HL-60/S4 treated with phorbol 12-myristate 13-acetate at 8.2 ng/mL for 4 days and 3 days (cell line): Measurements from ENCODE around the gene WTAP.
"Not testable (repeated sequence)": the region's sequence is repeated elsewhere in the genome, so short reads cannot be mapped to it uniquely, and the experiment has no call there.

Experiments
- in situ Hi-C: fragments of 300-500 bp; cut with MboI; formaldehyde crosslinking; loops from 2 replicates; pipeline ENCODE4 v1.15.0; 2022; ENCODE audit warnings: low sequenced_read_pairs

Gene WTAP

GRCh38 chr6:159760602-159761057 lies 33.3 kb downstream of the WTAP start:
- in situ Hi-C loops, result no loop called here

GRCh38 chr6:159761129-159761872 lies 34.0 kb downstream of the WTAP start:
- in situ Hi-C loops, result no loop called here

- in situ Hi-C loops, result no loop called here
Observed at GRCh38 chr6:159761873-159762680, 34.8 kb downstream of the WTAP start, which contains the start of gene ACAT2. Gene ACAT2 (plus strand): TSS chr6:159762045. CDS start chr6:159762088, 43 bp downstream.

- in situ Hi-C loops, result no loop called here
Observed at GRCh38 chr6:159762681-159763293, 35.5 kb downstream of the WTAP start.

- in situ Hi-C loops, result no loop called here
Observed at GRCh38 chr6:159766906-159767305, 39.6 kb downstream of the WTAP start.

GRCh38 chr6:159769470-159769869 lies 42.2 kb downstream of the WTAP start:
- in situ Hi-C loops, result no loop called here

- in situ Hi-C loops, result no loop called here
Observed at GRCh38 chr6:159772196-159772595, 44.9 kb downstream of the WTAP start.

- in situ Hi-C loops, result no loop called here
Observed at GRCh38 chr6:159777240-159777904, 50.1 kb downstream of the WTAP start.

- in situ Hi-C loops, result no loop called here
Observed at GRCh38 chr6:159778131-159778530, 50.8 kb downstream of the WTAP start.

GRCh38 chr6:159778542-159779103 lies 51.3 kb downstream of the WTAP start:
- in situ Hi-C loops, result no loop called here

- in situ Hi-C loops, result no loop called here
Observed at GRCh38 chr6:159788276-159788675, 61.0 kb downstream of the WTAP start.

GRCh38 chr6:159788753-159789376 lies 61.6 kb downstream of the WTAP start:
- in situ Hi-C loops, result no loop called here

GRCh38 chr6:159789377-159790148 lies 62.3 kb downstream of the WTAP start, which contains the start of gene TCP1:
Gene TCP1 (minus strand): TSS chr6:159789602. CDS start chr6:159789468, 134 bp downstream.
- in situ Hi-C loops, result no loop called here

- in situ Hi-C loops, result no loop called here
Observed at GRCh38 chr6:159790149-159790955, 63.0 kb downstream of the WTAP start, which contains the start of gene MRPL18. Gene MRPL18 (plus strand): TSS chr6:159790467. CDS start chr6:159790588, 121 bp downstream.

- in situ Hi-C loops, result no loop called here
Observed at GRCh38 chr6:159790956-159791598, 63.8 kb downstream of the WTAP start.

GRCh38 chr6:159794976-159795375 lies 67.7 kb downstream of the WTAP start:
- in situ Hi-C loops, result not testable (repeated sequence)

GRCh38 chr6:159797554-159797953 lies 70.2 kb downstream of the WTAP start:
- in situ Hi-C loops, result no loop called here
